CMK (cell line): ENCODE results near the gene FGF22.
"Not testable (repeated sequence)": the region's sequence is repeated elsewhere in the genome, so short reads cannot be mapped to it uniquely, and the experiment has no call there.

Experiments
- DNase-seq: peaks from one replicate; pipeline ENCODE4 v3.0.0-alpha.2; 2010; ENCODE audit warnings: low read depth

The FGF22 gene

DNA sequence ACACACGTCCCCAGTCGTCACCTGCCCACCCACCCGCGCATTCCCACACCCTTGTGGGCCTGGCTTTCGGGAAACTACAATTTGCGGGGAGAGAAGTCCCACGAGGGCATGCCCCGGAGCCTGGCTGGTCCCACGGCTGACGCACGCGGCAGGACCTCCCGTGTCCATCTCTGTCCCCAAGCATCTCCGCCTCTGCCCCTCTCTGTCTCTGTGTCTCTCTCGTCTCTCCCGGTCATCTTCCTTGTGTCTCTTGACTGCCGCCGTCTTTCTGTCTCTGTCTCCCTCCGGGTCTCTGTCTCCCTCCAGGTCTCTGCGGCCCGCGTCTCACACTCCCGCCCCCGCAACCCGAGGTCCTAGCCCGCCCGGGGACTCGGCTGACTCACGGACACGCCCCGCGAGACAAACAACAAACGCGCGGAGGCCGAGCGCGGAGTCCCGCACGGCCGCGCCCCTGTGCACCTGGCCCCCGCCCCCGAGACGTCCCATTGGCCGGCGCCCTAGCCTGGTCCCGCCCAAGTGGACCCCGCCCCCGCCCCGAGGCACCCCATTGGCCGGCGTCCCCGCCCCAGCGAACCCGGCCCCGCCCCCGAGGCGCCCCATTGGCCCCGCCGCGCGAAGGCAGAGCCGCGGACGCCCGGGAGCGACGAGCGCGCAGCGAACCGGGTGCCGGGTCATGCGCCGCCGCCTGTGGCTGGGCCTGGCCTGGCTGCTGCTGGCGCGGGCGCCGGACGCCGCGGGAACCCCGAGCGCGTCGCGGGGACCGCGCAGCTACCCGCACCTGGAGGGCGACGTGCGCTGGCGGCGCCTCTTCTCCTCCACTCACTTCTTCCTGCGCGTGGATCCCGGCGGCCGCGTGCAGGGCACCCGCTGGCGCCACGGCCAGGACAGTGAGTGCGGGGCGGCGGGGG, at the start of gene FGF22:
Gene FGF22, plus strand, starts transcription at position 627 of the 908 bp plus-strand sequence. Its CDS starts 47 bp downstream, at position 674.
- peak; percentile 61 for DNase-seq

DNA sequence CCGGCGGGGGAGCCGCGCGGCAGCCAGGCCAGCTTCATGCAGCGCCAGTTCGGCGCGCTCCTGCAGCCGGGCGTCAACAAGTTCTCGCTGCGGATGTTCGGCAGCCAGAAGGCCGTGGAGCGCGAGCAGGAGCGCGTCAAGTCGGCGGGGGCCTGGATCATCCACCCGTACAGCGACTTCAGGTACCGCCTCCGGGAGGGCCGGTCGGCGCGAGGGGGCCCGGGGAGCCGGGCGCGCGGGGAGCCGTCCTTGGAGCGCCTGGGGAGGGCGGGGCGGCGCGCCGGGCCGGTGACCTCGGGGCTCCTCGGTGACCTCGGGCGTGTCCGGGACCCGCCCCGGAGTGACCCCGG, 49.3 kb upstream of the FGF22 start:
- DNase-seq, result no peak

DNA sequence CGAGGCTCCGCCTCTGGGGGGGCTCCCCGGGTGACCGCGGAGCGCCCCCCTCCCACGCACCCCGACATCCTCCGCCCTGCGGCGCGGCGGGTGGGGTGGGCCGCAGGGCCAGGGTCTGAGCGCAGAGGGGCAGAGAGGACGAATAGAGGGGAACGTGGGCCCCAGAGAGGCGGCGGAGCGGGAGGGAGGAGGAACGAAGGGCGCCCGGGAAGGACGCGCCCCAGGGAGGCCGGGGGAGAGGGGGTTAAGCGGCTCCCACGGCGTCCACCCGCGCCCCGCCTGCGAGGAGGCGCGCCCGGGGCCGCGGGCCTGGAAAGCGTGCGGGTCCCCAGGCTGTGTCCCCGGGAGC, 49.0 kb upstream of the FGF22 start:
- no peak for DNase-seq

DNA sequence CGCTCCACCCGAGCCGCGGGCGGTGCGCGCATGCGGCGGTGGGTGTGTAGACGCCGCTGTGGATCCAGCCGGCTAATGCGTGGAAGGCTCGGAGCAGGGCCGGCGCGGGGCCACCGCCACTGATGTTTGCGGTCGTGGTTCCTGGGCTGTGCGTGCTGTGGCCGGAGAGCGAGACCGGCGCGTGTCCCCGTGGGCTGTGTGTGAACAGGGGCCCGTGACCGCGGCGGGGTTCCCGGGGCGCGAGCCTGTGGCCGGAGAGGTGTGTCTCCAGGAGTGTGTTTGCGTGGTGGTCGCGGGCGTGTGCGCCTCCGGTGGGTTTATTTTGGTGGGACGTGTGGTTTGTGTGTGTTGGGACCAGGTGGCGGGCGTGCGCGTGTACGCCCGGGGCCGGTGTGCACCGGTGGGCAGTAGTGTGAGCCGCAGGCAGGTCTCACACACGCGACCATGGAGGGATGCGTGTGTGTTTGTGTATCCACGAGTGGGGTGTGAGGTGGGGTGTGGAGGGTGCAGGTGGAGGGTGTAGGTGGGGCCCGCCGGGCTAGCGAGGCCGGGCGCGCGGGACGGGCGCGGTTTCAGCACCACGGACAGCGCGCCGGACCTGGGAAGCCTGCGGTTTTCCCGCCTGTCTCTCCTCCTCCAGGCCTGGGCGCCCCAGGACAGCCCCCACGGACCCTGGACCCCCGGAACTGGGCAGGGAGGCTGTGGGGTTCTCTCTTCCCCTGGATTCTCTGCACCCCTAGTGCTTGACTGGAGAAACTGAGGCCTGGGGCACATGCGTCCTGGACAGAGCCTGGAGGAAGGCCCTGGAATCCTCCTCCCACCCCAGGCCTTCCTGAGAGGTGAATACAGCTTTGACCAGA, 48.4 kb upstream of the FGF22 start:
- no peak for DNase-seq

DNA sequence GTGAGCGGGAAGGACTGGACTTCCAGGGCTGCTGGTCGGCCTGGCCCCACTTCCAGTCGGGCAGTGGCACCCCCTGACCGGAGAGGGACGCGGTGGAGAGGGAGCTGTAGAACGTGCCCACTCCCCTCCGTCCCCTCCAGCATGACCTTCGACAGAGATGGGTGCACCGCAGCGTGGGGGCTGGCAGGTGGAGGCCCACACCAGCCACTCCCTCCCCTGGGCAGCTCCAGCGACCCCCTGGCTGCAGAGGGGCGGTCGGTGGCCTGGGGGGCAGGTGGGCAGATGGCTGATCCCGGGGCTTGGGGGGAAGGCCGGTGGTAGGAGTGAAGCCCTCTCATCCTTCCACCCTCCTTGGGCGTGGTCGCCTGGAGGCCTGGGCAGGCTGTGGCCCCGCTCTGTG, 47.6 kb upstream of the FGF22 start:
- no peak for DNase-seq

DNA sequence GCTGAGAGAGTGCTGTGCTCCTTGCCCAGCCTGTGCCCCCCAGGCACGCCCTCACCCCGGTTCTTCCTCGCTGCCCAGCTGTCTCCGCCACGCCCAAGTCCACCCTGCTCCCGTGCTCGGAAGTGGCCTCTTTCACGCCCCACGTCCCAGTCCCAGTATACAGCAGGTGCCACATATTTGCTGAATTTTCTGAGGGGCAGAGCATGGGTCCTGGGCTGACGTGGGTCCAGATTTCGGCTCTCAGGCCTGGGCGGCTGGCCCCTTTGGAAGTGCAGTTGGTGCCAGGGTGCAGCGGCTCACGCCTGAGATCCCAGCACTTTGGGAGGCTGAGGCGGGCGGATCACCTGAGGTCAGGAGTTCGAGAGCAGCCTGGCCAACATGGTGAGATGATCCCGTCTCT, 46.6 kb upstream of the FGF22 start:
- no peak for DNase-seq

DNA sequence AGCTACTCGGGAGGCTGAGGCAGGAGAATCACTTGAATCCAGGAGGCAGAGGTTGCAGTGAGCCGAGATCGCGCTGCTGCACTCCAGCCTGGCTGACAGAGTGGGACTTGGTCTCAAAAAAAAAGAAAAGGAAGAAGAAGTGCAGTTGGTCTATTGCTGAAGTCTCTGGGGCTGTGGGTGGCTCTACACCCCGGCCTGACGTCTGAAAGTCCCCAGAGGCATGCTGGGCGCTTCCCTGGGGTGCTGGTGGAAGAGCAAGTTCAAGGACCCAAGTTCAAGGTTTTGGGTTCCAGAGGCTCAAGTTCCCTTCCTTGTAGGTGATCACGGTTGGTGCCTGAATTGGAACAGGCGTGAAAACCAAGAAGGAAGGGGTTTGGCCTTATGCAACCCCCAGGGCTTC, 46.2 kb upstream of the FGF22 start:
- DNase-seq, result no peak

DNA sequence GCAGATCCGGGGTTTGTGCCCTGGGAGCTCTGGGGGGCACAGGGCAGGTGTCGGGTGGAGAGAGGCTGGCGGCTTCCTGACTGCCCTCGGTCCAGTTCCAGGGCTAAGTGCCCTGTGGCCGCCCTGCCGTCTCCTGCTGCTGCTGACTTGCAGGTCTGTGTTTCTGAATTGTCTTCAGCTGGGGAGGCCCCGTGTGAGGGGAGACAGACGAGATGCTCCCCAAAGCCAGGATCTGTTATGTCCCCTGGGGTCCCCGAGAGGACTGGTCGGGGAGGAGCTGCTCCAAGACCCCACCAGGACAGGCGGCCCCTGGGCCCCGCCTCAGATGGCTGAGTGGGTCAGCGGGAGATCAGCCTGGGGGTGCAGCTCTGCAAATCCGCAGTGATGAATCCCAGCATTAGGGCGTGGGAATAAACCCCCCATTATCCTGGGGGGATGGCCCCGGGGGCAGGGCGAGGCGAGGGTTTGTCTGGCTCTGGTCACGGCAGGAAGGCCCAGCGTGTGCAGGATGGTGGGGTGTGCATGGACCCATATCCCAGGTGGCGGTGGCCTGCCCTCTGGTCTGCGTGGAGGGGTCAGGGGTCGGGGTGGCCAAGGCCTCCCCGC, 45.3 kb upstream of the FGF22 start:
- no peak for DNase-seq

DNA sequence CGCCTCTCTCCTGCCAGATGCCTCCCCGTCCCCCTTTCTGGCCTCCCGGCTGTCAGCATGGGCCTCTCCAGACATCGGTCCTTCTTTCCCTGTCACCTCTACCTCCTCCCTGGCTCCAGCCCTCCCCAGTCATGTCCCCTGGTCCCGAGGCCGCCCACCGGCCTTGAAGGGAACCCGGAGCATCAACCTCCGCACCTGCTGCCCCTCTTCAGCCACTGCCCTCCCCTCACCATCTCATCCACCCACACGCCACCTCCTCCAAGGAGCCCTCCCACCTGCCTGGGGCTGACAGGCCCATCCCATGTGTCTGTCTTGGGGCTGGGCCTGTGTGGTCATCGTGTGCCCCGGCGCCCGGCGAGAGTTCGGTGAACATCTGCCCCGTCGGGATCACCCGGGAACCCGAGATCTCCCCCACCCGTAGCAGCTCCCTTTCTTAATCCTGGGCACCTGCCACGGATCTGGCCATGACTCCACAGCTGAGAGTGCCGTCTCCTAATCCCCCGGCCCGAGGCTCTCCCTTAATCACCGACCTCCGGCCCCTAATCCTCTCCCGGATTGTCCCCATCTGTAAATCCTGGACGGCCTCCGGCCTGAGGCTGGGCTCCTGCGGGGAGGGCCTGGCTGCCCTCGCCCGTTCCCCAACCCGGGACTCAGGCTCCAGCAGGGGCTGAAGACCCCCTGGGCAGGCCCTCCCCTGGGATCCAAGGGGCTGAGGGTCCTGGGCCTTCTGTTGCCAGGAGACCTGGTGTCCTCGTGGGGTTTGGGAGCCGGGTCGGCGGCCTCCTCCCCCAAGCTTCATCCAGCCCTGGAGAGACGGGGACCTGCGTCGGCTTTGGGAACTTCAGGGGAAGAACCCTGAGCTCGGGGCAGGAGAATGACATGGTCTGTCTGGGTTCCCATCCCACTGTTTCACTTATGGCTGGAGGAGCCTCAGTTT, 44.1 kb upstream of the FGF22 start:
- no peak for DNase-seq

DNA sequence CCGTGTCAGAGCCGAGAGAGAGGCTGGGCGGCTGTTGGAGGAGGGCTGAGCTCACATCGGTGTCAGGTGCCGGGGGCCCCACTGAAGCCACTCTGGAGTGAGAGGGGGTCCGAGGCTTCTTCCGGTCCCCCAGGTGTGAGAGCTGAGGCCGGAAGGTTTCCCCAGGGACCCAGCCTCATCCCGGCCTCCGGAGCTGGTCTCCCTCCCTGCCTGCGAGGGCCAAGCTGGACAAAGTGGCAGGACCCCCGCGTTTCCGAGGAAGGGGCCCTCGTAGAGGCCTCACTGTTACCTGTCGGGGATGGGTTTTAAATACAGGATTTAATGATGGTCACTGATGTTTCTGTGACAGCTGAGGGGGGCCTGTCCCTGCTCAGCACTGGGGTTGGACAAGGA, 43.4 kb upstream of the FGF22 start:
- no peak for DNase-seq

DNA sequence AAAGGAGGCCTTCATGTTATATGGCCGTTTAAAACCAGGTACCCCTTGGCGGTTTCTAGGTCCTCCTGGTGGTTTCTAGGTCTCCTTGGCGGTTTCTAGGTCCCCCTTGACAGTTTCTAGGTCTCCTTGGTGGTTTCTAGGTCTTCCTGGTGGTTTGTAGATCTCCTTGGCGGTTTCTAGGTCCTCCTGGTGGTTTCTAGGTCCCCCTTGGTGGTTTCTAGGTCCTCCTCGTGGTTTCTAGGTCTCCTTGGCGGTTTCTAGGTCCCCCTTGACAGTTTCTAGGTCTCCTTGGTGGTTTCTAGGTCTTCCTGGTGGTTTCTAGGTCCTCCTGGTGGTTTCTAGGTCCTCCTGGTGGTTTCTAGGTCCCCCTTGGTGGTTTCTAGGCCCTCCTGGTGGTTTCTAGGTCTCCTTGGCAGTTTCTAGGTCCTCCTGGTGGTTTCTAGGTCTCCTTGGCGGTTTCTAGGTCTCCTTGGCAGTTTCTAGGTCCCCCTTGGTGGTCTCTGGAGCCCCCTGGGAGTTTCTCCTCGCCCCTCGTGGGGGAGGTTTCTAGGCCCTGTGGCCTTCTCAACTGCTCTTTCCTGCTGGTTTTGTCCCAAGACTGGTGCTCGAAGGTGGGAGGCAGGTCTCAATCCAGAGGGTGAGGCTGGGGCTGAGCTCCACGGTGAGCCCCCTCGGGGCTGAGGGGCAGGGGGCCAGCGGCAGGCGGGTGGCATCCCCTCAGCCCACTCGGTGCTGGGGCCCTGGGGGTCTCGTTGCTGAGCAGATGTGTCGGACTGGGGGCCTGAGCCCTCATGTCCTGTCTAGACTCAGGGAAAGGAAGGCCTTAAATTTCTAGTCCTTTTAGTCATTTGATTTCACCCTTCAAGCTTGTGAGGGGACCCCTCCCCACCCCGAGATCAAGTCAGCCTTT, 42.0 kb upstream of the FGF22 start:
- DNase-seq, result no peak

DNA sequence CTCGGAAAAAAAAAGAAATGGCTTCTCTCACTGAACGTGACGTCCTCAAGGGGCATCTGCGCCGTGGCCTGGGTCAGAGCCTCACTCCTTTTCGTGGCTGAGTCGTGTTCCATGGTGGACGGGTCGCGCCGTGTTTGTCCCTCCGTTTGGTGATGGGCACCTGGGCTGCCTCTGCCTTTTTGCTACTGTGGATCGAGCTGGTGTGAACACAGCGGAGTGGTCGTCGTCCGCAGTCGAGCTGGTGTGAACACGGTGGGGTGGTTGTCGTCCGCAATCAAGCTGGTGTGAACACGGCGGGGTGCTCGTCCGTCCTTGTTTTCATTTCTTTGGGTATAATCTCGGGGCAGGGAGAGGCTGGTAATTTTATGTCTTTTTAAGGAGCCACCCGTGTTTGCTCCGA, 38.4 kb upstream of the FGF22 start:
- no peak for DNase-seq

DNA sequence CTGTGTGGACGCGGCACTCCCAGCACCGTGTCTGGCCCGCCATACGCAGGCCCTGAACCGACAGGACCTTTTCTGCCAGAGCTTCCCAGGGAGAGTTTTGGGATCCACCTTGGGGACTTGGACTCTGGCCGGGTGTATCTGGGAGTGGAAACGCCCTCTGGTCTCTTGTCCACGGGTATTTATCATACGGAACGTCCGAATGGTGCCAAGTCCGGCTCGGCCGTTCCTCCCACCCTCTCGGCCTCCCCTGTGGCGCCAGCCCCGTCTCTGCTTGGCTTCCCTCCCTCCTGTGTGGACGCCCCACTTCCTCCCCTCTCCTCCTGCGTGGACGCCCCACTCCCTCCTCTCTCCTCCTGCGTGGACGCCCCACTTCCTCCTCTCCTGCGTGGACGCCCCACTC, 37.9 kb upstream of the FGF22 start:
- no peak for DNase-seq

DNA sequence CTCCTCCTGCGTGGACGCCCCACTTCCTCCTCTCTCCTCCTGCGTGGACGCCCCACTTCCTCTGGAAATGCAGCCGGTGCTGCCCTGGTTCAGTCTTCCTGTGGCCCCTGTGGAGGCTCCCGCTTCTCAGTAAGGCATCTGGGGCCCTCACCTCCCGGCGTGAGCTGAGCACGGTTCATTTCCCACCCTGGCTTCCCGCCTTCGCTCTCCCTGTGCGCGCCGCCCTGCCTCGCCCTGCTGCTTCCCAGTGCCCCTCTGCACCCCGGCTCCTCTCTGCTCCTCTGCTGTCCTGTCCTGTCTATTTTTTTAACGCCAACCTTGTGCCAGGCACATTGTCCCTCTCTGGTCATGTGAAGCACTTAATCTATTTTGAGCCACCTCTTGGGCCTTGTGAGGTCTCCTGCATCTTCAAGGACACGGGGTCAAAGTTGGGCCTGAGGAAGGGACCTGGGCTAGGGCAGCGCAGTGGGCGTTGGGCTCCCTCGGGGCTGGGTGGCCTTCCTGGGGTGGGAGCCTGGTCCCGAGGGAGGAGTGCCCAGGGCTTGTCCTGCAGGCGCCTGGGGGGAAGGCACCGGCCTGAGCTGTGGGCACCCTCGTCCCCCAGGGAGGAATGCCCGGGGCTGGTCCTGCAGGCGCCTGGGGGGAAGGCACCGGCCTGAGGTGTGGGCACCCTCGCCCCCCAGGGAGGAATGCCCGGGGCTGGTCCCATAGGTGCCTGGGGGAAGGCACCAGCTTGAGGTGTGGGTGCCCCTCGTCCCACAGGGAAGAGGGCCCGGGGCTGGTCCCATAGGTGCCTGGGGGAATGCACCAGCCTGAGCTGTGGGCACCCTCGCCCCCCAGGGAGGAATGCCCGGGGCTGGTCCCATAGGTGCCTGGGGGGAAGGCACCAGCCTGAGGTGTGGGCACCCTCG, 37.0 kb upstream of the FGF22 start:
- DNase-seq, result no peak

DNA sequence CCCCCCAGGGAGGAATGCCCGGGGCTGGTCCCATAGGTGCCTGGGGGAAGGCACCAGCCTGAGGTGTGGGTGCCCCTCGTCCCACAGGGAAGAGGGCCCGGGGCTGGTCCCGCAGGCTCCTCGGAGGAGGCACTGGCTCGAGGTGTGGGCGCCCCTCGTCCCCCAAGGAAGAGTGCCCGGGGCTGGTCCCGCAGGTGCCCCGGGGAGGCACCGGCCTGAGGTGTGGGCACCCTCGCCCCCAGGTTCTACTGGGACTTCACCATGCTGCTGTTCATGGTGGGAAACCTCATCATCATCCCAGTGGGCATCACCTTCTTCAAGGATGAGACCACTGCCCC, 36.4 kb upstream of the FGF22 start:
- not testable (repeated sequence) for DNase-seq

DNA sequence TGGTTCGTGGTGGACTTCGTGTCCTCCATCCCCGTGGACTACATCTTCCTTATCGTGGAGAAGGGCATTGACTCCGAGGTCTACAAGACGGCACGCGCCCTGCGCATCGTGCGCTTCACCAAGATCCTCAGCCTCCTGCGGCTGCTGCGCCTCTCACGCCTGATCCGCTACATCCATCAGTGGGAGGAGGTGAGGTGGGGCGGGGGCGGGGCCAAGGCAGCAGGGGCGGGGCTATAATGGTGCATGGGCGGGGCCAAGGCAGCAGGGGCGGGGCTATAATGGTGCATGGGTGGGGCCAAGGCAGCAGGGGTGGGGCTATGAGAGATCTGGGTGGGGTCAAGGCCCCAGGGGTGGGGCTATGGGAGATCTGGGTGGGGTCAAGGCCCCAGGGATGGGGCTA, 35.9 kb upstream of the FGF22 start:
- DNase-seq, result not testable (repeated sequence)

DNA sequence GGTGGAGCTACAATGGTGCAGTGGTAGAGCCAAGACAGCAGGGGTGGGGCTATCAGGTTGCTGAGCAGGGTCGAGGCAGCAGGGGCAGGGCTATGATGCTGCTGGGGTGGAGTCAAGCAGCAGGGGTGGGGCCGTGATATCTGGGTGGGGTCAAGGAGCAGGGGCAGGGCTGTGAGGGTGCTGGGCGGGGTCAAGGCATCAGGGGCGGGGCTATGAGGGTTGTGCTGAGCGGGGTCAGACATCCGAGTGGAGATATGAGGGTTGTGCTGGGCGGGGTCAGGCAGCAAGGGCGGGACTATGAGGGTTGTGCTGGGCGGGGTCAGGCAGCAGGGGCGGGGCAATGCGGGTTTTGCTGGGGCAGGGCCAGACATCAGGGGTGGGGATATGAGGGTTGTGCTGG, 35.3 kb upstream of the FGF22 start:
- DNase-seq, result no peak

DNA sequence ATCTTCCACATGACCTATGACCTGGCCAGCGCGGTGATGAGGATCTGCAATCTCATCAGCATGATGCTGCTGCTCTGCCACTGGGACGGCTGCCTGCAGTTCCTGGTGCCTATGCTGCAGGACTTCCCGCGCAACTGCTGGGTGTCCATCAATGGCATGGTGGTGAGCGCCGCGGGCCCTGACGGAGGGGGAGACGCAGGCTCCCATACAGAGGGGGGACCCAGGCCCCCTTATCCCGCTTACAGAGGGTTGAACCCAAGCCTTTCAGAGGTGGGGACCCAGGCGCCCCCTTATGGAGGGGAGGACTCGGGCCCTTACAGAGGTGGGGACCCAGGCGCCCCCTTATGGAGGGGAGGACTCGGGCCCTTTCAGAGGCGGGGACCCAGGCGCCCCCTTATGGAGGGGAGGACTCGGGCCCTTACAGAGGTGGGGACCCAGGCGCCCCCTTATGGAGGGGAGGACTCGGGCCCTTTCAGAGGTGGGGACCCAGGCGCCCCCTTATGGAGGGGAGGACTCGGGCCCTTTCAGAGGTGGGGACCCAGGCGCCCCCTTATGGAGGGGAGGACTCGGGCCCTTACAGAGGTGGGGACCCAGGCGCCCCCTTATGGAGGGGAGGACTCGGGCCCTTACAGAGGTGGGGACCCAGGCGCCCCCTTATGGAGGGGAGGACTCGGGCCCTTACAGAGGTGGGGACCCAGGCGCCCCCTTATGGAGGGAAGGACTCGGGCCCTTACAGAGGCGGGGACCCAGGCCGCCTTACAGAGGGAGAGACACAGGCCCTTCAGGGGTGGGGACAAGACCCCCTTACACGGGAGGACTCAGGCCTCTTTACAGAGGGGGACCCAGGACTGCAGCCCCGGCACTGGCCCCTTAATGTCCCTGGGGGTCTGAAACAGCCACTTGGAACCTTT, 34.4 kb upstream of the FGF22 start:
- DNase-seq, result not testable (repeated sequence)
